ENCODE measurements around the gene NCLN.

The NCLN gene, protein sequence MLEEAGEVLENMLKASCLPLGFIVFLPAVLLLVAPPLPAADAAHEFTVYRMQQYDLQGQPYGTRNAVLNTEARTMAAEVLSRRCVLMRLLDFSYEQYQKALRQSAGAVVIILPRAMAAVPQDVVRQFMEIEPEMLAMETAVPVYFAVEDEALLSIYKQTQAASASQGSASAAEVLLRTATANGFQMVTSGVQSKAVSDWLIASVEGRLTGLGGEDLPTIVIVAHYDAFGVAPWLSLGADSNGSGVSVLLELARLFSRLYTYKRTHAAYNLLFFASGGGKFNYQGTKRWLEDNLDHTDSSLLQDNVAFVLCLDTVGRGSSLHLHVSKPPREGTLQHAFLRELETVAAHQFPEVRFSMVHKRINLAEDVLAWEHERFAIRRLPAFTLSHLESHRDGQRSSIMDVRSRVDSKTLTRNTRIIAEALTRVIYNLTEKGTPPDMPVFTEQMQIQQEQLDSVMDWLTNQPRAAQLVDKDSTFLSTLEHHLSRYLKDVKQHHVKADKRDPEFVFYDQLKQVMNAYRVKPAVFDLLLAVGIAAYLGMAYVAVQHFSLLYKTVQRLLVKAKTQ

DNA sequence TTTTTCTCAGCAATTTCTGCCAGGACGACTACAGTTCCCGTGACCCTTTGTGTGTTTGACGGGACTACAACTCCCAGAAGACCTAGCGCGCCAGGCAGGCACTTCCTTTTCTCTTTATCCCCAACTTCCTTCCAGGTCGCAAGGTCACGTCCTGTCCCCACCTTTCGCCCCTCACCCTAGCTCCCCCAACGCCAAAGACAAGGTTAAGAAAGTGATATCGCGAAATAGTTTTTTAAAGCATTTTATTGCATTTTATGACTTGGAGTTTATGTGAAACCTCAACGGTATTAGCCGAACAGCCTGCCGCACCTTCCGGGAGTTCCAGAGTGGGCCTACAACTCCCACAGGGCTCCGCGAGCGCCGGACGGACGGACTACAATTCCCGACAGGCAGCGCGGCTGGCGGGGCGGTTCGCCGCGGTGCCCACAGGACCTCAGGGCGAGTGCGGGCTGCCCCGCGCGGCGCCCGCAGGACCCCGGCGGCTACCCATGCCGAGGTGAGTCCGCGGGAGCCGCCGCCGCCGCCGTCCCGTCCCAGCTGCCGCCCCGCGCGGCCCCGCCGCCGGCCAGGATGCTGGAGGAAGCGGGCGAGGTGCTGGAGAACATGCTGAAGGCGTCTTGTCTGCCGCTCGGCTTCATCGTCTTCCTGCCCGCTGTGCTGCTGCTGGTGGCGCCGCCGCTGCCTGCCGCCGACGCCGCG, at the start of gene NCLN:
Gene NCLN (plus strand): TSS at position 470 of the 699 bp plus-strand sequence. CDS start 101 bp downstream, at position 571.
- H3K4me3 Mint-ChIP-seq = peak within 1 kb of the TSS; percentile 93 to 97 (median 96)
- H3K9me3 Mint-ChIP-seq = no peaks in the 10 kb centered on the region
- peak within 1 kb of the TSS; percentile 94 to 98 (median 97) for H3K27ac Mint-ChIP-seq
- no peaks in the 10 kb centered on the region for H3K36me3 Mint-ChIP-seq (ENCODE audit: low read depth)
- TF ChIP-seq, protein P1, sequence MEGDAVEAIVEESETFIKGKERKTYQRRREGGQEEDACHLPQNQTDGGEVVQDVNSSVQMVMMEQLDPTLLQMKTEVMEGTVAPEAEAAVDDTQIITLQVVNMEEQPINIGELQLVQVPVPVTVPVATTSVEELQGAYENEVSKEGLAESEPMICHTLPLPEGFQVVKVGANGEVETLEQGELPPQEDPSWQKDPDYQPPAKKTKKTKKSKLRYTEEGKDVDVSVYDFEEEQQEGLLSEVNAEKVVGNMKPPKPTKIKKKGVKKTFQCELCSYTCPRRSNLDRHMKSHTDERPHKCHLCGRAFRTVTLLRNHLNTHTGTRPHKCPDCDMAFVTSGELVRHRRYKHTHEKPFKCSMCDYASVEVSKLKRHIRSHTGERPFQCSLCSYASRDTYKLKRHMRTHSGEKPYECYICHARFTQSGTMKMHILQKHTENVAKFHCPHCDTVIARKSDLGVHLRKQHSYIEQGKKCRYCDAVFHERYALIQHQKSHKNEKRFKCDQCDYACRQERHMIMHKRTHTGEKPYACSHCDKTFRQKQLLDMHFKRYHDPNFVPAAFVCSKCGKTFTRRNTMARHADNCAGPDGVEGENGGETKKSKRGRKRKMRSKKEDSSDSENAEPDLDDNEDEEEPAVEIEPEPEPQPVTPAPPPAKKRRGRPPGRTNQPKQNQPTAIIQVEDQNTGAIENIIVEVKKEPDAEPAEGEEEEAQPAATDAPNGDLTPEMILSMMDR (IDR thresholded peaks at IDR 0.05; ENCODE audit: unreplicated experiment in 3 of 3) = no peak
- peaks cover 13% of the 10 kb centered on the region for H3K4me1 Mint-ChIP-seq
- peaks cover 4% of the 10 kb centered on the region for H3K27me3 Mint-ChIP-seq (ENCODE audit: low read depth)

DNA sequence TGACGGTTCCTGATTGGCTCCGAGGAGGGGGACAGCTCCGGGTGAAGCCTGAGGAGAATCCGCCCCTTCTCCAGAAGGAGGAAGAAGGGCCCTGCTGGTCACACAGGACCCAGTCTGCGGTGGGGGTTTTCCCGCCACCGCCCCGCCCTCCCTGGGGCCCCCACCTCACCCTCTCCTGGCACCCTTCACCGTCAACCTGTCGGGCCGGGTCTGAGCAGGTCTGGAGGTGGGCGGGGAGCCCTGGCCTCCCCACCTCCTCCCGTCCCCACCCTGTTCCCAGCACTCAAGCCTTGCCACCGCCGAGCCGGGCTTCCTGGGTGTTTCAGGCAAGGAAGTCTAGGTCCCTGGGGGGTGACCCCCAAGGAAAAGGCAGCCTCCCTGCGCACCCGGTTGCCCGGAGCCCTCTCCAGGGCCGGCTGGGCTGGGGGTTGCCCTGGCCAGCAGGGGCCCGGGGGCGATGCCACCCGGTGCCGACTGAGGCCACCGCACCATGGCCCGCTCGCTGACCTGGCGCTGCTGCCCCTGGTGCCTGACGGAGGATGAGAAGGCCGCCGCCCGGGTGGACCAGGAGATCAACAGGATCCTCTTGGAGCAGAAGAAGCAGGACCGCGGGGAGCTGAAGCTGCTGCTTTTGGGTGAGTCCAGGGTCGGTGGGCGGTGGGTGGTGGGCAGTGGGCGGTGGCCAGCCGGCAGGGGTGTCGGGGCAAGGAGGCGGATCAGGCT, 49.6 kb upstream of the NCLN start, which contains the start of gene GNA15:
Gene GNA15 (plus strand): TSS at position 73 of the 723 bp plus-strand sequence. CDS start 418 bp downstream, at position 491.
- Mint-ChIP-seq H3K4me3 (no peak within 1 kb of the TSS), H3K36me3 (ENCODE audit: low read depth) (no peaks in the 10 kb centered on the region), H3K27me3 (ENCODE audit: low read depth) (peaks cover 4% of the 10 kb centered on the region), H3K9me3 (peaks cover 9% of the 10 kb centered on the region), H3K27ac (peak within 1 kb of the TSS; percentile 82 to 88 (median 85)), H3K4me1 (peaks cover 18% of the 10 kb centered on the region)
- TF ChIP-seq, protein P1 (IDR thresholded peaks at IDR 0.05; ENCODE audit: unreplicated experiment in 3 of 3) = no peak

DNA sequence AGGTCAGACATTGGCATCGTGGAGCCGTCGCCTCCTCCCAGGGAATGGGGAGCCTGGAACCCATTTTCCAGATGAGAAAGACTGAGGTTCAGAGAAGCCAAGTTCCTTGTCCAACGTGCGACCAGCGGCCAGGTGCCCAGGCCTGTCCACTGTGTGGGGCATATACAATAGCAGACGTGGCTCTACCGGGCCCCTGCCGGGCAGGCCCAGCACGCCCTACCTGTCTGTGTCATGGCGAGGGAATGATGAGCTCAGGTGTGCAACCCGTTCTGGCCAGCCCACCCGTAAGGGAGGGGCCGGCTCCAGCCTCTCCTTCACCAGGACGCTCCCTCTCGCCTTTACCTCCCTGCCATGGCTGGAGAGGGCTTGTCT, 49.1 kb upstream of the NCLN start:
- H3K27ac Mint-ChIP-seq = peak overlapping the region; percentile 82 to 88 (median 85)
- H3K36me3 Mint-ChIP-seq (ENCODE audit: low read depth) = no peaks in the 10 kb centered on the region
- TF ChIP-seq, protein P1 (IDR thresholded peaks at IDR 0.05; ENCODE audit: unreplicated experiment in 3 of 3) = no peak
- H3K27me3 Mint-ChIP-seq (ENCODE audit: low read depth) = peaks cover 4% of the 10 kb centered on the region
- peaks cover 9% of the 10 kb centered on the region for H3K9me3 Mint-ChIP-seq
- no peak overlapping the region for H3K4me3 Mint-ChIP-seq
- H3K4me1 Mint-ChIP-seq = peaks cover 18% of the 10 kb centered on the region

DNA sequence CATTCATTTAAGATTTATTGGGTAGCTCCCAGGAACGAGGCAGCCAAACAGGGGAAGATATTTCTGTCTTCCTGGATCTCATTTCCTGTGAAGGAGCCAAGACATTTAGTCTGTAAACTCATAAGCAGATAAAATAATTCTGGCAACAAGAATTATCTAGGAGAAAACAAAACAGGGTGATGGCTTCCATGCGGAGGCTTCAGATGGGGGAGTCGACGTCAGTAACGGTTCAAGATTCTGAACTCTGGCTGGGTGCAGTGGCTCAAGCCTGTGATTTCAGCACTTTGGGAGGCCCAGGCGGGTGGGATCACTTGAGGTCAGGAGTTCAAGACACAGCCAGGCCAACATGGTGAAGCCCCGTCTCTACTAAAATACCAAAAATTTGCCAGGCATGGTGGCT, 48.6 kb upstream of the NCLN start:
- Mint-ChIP-seq H3K36me3 (ENCODE audit: low read depth) (no peaks in the 10 kb centered on the region), H3K4me3 (no peak overlapping the region), H3K9me3 (peaks cover 9% of the 10 kb centered on the region), H3K4me1 (peaks cover 18% of the 10 kb centered on the region), H3K27me3 (ENCODE audit: low read depth) (peaks cover 4% of the 10 kb centered on the region), H3K27ac (peak overlapping the region; percentile 82 to 88 (median 85))
- TF ChIP-seq, protein P1 (IDR thresholded peaks at IDR 0.05; ENCODE audit: unreplicated experiment in 3 of 3) = no peak

DNA sequence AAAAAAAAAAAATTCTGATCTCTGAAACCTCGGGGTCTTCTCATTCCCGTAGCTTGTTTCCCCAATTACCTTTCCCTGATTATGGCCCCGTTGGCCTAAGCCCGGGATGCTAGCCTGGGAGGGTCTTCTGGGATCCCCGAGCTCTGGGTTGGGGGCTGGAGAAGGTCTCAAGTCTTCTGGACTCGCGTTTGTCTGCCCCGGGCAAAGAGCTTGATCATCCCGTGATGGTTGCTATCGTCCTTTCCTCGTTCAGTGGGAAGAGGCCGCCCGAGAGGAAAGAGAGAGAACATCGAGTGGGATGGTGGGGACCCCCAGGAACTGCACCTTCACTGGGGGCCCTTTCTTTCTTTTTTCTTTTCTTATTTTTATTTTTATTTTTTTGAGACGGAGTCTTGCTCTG, 47.5 kb upstream of the NCLN start:
- Mint-ChIP-seq H3K27me3 (ENCODE audit: low read depth) (peaks cover 5% of the 10 kb centered on the region), H3K4me3 (no peak overlapping the region), H3K36me3 (ENCODE audit: low read depth) (no peaks in the 10 kb centered on the region), H3K9me3 (peaks cover 9% of the 10 kb centered on the region), H3K27ac (no peak overlapping the region), H3K4me1 (peaks cover 12% of the 10 kb centered on the region)
- TF ChIP-seq, protein P1 (IDR thresholded peaks at IDR 0.05; ENCODE audit: unreplicated experiment in 3 of 3) = no peak
